ENCODE results near the gene JDP2.
"Not testable (repeated sequence)": the region's sequence is repeated elsewhere in the genome, so short reads cannot be mapped to it uniquely, and the experiment has no call there.

The JDP2 gene, protein sequence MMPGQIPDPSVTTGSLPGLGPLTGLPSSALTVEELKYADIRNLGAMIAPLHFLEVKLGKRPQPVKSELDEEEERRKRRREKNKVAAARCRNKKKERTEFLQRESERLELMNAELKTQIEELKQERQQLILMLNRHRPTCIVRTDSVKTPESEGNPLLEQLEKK

DNA sequence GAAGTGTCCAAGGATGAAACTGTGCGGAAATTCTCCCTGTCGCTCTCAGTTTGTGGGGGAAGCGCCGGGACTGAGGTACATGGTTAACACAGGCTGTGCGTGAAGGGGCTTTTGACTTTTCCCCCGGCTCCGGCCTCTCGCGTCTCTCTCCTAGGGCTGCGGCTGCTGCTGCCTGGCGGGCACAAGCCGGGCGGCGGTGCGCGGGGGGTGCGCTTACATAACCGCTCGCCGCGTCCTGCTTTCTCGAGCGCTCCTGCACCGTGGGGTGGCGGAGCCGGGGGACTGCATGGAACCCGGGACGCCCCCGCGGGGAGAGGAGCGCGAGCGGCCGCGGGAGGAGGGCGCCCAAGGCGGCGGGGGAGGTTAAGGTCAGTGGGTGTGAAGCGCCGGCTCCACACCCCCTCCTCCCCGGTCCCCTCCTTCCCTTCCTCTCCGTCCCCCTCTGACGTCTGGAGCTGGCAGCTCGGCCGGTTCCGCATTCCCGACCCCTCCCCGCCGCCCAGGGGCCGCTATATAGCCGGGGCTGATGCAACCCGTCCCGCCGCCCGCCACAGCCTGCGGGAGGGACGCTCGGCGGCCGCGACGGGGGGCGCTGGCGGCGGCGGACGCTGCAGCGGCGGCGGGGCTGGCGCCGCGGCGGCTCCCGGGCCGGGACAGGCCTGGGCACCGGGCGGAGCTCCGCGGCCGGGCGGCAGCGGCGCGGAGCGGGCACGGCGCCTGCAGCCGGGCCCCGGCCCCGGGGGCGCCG is at the start of gene JDP2:
Gene JDP2, plus strand, starts transcription at position 541 of the 748 bp plus-strand sequence. CDS start 9,899 bp downstream, outside the sequence.
- DNase-seq (ENCODE audit: low read depth in 2 of 2), result peak in 1 of 2 donors; percentile 35

DNA sequence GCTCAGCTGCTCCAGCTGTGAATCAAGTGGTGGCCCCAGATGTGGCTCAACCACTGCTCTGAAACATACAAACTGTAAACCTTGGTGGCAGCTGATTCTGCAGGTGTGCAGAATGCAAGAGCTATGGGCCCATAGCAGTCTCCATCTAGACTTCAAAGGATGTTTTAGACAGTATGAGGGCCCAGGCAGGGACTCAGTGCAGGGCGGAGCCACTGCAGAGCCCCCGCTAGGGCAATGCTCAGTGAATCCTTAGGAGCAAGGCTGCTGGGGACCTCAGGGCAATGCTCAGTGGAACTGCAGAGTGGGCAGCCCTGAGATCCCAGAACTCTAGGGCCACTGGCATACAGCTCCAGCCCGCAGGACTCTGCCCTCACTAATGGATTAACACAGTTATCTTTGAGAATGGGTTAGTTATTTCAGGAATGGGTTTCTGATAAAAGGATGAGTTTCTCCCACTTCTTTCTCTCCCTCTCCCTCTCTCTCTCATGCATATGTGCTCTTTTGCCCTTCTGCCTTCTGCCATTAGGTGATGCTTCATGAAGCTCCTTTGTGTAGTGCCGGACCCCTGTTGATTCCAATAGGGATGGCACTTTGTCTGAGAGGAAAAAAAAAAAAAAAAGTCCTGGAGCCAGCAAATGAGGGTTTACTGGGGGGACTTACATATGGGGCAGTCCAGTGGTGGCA is 48.4 kb upstream of the JDP2 start:
- no peak for DNase-seq (ENCODE audit: low read depth in 2 of 2)

DNA sequence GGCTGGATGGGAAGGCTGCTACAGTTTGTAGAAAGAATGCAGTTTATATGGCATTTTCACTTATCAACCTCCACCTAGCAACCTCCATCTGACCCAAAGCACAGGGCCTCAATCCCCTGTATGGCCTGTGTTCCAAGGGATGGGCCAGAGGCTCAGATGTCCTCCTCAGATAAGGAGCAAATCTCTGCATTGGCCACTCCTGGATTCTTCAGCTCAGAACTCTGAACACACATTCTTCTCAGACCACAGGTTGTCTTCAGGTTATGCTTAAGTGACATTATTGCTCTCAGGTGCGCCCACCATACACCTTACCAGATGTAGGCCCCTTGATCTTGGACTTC is 47.9 kb upstream of the JDP2 start:
- DNase-seq (ENCODE audit: low read depth in 2 of 2), result no peak

DNA sequence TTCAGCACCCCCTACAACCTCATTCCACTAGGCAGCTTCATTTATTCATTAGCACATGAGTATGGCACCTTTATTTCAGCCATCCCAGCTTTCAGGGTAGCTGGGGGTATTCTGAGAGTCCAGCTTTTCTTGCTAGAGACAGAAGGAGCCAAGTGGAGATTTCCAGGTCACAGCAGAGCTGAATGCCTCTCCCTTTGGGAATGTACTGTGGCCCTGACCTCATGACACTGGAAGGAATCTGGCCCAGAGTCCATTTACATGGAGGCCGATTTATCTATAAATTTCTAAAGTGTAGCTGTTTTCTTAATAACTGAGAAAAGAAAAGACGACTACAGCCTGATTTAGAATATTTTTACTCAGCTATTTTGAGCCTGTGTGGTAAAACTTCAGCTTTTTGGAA is 47.2 kb upstream of the JDP2 start:
- no peak for DNase-seq (ENCODE audit: low read depth in 2 of 2)

DNA sequence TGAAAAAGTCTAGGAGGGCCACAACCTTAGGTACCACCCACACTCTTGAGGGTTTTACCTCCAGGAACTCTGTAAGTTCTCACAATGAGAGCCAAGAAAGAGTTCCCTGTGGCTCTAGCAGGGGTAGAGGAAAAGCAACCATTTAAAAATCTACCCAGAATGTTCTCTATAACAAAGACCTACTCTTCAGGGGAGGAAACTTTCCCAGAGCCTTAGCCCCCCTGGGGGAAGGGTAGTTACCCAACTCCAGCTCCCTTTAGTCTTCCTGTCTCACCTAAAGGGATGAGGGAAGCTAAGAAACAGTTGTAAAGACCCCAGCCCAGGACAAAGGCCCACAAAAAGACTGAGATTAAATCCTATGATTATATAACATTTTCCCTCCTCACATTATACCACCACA is 46.2 kb upstream of the JDP2 start:
- DNase-seq (ENCODE audit: low read depth in 2 of 2), result no peak

DNA sequence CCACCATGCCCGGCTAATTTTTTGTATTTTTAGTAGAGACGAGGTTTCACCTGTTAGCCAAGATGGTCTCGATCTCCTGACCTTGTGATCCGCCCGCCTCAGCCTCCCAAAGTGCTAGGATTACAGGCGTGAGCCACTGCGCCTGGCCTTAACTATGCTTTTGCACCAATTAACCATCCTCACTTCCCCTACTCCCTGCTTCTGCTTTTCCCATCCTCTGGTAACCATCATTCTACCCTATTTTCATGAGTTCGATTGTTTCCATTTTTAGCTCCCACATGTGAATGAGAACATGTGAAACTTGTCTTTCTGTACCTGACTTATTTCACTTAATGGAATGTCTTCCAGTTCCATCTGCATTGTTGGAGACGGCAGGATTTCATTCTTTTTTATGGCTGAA is 44.6 kb upstream of the JDP2 start:
- DNase-seq (ENCODE audit: low read depth in 2 of 2), result not testable (repeated sequence)

DNA sequence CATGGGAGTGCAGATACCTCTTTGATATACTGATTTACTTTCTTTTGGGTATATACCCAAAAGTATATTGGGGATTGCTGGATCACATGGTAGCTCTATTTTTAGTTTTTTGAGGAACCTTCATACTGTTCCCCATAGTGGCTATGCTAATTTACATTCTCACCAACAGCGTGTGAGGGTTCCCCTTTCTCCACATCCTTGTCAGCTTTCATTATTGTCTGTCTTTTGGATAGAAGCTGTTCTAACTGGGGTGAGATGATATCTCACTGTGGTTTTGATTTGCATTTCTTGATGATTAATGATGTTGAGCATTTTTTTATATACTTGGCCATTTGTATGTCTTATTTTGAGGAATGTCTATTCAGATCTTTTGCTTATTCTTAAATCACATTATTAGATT is 44.1 kb upstream of the JDP2 start:
- DNase-seq (ENCODE audit: low read depth in 2 of 2), result no peak

DNA sequence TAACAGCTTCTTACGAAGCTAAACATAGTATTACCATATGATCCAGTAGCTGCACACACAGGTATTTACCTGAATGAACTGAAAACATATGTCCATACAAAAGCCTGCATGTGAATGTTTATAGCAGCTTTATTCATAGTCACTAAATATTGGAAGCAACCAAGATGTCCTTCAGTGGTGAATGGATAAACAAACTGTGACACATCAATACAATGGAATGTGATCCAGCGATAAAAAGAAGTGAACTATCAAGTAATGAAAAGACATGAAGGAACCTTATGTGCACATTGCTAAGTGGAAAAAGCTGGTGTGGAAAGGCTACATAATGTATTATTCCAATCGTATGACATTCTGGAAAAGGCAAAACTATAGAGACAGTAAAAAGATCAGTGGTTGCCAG is 38.1 kb upstream of the JDP2 start:
- DNase-seq (ENCODE audit: low read depth in 2 of 2), result no peak

DNA sequence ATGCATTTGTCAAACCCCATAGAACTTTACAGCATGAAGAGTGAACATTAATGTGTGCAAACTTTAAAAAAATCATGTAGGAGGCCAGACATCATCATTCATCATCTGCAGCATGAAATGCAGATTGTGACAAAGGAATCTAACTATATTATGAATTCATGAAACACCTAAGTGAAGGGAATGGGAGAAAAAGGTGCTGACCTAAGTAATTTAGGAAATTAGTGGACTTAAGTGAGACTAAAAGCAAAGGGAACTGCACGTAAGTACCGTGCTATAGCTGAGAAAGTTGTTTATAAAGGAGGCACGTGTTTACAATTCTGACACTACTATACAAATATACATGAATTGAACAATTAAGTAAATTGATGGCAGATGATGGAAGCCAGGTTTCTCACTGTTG is 37.6 kb upstream of the JDP2 start:
- DNase-seq (ENCODE audit: low read depth in 2 of 2), result no peak

DNA sequence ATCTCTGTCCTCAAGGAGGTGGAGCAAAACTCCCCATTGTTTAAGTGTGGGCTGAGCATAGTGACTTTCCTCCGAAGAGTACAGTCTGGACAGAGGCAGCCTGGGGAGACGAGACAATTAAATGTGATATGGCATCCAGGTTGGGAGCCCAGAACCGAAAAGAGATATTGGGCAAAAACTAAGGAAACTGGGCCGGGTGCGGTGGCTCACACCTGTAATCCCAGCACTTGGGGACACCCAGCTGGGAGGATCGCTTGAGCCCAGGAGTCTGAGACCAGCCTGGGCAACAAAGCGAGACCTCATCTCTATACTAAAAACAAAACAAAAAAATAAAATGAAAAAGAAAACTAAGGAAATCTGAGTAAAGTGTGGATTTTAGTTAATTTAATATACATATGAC is 35.9 kb upstream of the JDP2 start:
- no peak for DNase-seq (ENCODE audit: low read depth in 2 of 2)

DNA sequence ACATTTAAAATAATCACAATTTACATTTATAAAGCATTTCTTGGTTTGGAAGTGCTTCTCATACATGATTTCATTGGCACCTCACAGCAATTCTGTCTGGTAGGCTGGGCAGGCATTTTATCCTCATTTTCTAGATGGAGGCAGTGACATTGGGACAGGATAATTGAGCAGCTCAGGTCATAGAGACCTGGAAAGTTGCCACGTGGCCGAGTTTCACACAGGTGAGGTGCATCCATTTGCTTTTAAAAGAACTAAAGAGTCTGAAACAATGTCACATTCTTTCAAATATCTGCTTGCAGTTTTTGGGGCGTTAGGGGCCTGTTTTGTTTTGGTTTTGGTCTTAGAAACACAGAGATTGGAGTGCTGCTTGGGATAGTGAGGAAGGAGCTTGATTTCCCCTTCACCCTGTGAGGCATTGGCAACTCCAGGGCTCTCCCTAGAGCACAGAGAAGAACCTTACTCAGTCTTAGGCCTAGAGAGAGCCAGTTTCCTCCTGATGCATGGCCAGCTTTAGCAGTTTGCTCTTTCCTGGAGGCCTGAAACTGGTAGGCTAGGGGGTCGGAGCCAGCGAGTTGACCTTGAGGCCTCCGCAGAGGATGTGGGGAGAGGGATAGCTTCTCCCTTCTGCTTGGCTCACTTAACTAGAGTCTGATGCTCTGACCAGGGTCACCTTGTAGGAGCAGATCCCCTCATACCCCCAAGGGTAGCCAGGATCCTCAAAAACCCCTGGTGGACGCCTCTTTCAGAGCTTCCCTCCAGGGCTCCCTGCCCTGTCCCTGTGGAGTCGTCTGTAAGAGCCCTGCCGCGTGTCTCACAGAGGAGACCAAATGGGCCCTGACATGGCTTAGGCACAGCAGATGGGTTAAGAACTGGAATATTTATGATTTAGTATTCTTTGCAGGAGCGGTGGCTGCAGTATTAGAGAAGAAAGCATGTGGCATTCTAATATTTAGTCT is 34.9 kb upstream of the JDP2 start:
- DNase-seq (ENCODE audit: low read depth in 2 of 2), result no peak

DNA sequence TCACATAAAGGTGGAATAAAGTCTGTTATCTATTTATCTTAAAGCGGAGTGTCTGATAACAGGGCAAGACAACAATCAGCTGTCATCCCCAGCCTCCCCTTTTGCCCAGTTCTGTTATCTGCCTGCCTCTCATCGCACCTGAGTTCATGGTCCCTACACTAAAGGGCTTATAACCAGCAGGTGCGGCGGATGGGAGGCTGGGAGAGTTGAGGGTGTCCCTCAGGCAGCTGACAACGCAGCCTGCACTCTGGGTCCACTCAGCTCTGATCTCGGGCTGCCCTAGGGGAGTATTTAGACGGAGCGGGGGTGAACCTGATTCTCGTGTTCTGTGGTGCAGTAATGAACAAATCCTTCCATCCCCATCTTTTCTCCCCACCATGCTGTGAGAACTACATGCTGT is 34.0 kb upstream of the JDP2 start:
- DNase-seq (ENCODE audit: low read depth in 2 of 2), result no peak

DNA sequence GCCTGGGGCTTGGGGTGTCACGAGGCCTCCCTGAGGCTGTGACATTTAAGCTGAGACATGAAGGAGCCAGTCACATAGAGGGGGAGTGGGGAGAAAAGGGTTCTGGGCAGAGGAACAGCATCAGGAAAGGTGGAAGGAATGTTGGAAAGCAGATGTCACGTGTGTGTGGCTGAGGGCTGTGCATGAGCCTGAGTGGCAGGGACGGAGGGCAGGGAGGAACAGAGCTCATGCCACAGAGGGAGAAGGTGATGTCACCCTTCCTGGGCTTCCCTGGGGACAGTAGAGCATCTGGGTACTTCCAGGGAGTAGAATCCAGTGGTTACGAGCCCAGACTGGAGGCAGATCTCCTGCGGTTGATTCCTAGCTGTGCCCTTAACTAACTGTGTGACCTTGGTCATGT is 32.0 kb upstream of the JDP2 start:
- DNase-seq (ENCODE audit: low read depth in 2 of 2), result no peak

DNA sequence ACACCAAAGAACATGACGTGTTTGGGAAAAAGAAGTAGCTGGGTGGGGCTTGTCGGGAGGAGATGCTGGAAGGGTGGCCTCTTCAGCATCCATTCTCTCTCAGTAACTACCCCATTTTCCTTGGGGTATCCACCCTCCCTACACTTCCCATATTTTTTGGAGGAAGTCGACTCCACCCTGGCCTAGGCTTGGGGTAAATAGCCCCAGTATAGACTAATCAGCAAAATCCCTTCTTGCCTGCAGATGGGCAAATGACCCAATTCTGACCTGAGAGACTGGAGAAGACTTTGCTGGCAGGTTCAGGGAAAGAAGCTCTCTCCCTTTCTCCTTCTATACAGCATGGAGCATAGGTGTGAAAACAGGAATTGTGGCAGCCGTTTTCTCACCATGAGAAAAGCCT is 28.5 kb upstream of the JDP2 start:
- DNase-seq (ENCODE audit: low read depth in 2 of 2), result no peak

DNA sequence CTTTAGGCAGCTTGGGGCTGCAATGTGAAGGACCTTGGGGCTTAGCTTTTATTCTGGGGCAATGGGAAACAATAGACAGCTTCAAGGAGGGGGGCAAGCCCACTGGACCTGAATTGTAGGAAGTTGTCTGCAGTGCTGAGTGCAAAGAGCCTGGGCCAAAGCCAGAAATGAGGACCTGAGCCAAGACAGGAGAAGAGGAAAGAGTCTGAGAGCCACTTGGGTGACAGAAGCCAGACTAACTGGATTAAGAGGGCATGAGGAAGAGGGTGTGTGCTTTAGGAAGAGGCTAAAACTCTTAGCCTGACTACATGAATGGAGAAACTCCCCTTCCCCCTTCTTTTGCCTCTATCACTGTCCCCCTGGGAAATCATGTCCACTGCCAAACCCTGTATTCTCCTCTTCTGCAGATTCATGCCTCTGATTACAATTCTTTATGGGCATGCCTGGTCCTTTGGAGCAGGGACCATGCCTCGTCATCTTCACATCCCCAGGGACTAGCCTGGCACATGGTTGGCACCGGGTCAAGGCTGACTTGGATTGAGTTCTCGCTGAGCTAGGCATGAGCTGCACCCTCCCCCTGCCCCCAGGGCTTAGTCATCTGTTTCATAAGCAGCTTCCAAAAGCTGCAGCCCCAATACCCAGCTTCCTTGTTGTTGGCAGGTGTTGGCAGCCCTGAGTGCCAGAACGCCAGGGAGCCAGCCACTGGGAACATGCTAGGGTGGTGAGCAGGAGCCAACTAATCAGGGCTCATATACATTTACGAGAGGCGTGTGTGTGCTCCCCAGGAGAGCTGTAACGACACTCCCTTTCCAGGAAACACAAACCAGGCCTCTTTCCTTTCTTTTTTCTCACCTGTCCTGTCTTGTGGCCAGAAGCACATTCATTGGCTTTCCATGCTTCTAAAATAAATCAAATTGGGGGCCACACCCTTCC is 27.7 kb upstream of the JDP2 start:
- DNase-seq (ENCODE audit: low read depth in 2 of 2), result no peak

DNA sequence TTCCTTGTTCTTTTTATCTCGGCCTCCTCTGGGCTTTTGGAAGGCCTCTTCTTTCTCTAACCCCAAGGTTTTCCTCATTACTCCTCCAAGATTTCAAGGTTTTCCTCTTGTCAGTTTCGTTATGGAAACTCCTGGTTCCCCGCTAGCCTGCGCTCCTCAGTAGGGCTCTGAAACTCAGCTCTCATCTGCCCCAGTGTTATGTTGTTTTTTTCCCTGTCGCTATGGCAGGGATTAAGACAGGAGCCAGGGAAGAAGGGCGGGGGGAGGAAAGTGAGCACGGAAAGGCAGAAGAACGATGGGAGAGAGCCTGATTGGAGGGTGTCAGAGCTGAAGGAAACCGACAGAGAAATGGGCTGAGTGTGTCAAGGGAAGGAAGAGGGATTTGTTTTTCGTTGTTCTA is 26.5 kb upstream of the JDP2 start:
- no peak for DNase-seq (ENCODE audit: low read depth in 2 of 2)

DNA sequence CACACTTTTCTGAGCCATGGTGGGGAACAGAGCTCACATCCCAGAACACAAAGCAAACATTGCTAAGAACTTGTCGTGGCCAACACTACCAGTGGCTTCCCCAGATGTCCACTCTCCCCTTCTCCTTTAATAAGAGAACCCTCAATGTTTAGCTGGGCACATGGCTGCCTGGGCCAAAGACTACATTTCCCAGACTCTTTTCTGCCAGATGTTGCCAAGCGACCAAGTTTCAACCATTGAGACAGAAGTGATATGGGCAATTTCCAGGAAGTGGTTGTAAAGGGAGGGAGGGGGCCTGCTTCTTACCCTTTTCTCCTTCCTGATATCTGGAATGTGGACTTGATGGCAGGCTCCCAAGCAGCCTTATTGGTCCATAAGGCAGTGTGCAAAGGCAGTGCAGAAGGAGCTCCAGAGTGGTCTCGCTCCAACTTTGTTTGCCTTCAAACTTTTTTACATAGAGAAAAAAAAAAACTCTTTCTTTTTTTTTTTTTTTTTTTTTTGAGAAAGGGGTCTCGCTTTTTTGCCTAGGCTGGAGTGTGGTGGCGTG is 24.9 kb upstream of the JDP2 start:
- no peak for DNase-seq (ENCODE audit: low read depth in 2 of 2)

DNA sequence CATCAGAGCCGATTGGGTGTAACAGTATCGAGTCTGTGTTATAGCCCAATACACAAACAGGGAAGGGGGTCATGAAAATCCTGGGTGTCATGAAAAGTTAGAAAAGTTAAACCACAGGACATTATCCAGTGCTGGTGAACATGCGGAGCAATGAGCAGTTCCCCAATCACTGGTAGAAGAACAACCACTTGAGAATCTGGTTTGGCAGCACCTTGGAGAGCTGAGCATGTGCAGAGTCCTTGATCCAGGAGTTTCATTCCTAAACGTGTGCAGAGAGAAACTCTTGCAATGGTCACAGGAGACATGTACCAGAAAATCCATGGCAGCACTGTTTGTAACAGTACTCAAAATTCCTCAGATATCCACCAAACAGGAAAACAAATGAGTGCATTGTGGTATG is 23.0 kb upstream of the JDP2 start:
- no peak for DNase-seq (ENCODE audit: low read depth in 2 of 2)

DNA sequence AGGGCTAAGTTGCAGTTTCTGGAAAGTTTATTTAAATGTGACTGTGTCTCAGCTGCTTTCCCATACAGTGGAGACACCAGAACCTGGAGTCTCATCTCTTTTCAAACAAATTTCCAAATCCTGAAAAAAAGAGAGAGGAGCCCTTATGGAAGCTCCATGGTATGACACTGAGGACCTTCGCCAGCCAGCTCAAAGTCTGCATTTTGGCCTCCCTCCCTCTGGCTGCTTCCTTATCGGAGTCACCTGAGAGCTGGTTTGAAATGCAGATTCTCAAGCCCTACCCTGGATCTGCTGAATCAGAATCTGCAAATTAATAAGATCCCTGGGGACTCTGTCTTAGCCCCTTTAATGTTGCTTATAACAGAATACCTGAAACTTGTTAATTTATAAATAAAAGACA is 21.7 kb upstream of the JDP2 start:
- no peak for DNase-seq (ENCODE audit: low read depth in 2 of 2)

DNA sequence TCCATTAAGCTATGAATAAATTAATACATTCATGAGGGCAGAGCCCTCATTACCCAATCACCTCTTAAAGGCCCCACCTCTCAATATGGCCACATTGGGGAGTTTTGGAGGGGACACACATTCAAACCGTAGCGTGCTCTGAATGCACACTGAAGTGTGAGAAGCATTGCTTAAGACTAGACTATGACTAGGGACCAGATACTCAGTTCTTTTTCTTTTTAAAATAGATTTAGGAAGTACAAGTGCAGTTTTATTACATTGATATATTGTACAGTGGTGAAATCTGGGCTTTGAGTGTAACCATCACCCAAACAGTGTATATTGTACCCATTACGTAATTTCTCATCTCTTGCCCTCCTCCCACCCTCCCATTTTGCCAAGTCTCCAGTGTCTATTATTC is 21.0 kb upstream of the JDP2 start:
- DNase-seq (ENCODE audit: low read depth in 2 of 2), result no peak
